Chondrocyte (in vitro differentiated cells): ENCODE measurements around the gene ERCC2. TPM values are rescaled to one million over a fixed set of nuclear protein-coding genes. Genes with fewer than 3 reads are reported as not detected.

Experiments
- DNase-seq: peaks from one replicate; pipeline ENCODE4 v3.0.0; 2021; ENCODE audit warnings: mixed read lengths, low spot score
- H3K27ac Mint-ChIP-seq: one replicate; pipeline ENCODE4 v1.8.0; 2021; ENCODE audit warnings: mild to moderate bottlenecking, moderate library complexity, mixed read lengths; ENCODE audit not compliant: unreplicated experiment
- H3K27me3 Mint-ChIP-seq: 2 replicates; pipeline ENCODE4 v1.8.0; 2021; ENCODE audit warnings: low read depth, mixed read lengths
- H3K36me3 Mint-ChIP-seq: 2 replicates; pipeline ENCODE4 v1.8.0; 2021; ENCODE audit warnings: low read depth, mixed read lengths
- H3K4me1 Mint-ChIP-seq: 2 replicates; pipeline ENCODE4 v1.8.0; 2021; ENCODE audit warnings: low read depth, mild to moderate bottlenecking, mixed read lengths
- H3K4me3 Mint-ChIP-seq: one replicate; pipeline ENCODE4 v1.8.0; 2021; ENCODE audit warnings: mild to moderate bottlenecking, moderate library complexity, mixed read lengths; ENCODE audit not compliant: unreplicated experiment
- H3K9me3 Mint-ChIP-seq: 2 replicates; pipeline ENCODE4 v1.8.0; 2021; ENCODE audit warnings: low read depth, mixed read lengths
- total RNA-seq: library from RNA; stranded (reverse); gene quantifications from 3 replicates; pipeline ENCODE4 v1.2.1, GENCODE V29; 2021
- TF ChIP-seq, protein P1 (sequence below): fragments of 200-600 bp; sonication (generic); IDR thresholded peaks from 2 replicates; pipeline ENCODE4 v1.5.0; 2021; ENCODE audit warnings: antibody characterized with exemption, mild to moderate bottlenecking, moderate library complexity

ERCC2 gene
- total RNA-seq, 1 donor from 2014 or later: 29.6 TPM

DNA sequence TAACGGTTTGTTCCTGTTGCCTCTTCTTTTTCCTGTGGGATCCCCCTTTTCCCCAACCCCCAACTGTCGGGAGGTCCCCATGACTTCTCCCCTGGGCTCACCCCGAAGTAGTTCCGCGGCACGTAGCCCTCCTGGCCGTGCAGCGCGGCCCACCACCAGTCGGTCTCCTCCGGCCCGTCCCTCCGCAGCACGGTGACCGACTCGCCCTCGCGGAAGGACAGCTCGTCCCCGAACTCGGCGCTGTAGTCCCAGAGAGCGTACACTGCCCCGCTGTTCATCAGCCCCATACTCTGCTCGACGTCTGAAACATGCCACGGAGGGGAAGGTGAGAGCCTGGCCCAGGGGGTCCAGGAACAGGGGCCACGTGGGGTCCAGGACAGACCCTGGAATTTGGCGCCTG is 12.1 kb upstream of the ERCC2 start:
- peak overlapping the region; percentile 17 for H3K27ac Mint-ChIP-seq
- no peak for DNase-seq
- H3K27me3 Mint-ChIP-seq: no peaks in the 10 kb centered on the region
- TF ChIP-seq, protein P1, sequence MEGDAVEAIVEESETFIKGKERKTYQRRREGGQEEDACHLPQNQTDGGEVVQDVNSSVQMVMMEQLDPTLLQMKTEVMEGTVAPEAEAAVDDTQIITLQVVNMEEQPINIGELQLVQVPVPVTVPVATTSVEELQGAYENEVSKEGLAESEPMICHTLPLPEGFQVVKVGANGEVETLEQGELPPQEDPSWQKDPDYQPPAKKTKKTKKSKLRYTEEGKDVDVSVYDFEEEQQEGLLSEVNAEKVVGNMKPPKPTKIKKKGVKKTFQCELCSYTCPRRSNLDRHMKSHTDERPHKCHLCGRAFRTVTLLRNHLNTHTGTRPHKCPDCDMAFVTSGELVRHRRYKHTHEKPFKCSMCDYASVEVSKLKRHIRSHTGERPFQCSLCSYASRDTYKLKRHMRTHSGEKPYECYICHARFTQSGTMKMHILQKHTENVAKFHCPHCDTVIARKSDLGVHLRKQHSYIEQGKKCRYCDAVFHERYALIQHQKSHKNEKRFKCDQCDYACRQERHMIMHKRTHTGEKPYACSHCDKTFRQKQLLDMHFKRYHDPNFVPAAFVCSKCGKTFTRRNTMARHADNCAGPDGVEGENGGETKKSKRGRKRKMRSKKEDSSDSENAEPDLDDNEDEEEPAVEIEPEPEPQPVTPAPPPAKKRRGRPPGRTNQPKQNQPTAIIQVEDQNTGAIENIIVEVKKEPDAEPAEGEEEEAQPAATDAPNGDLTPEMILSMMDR: no peak
- no peaks in the 10 kb centered on the region for H3K9me3 Mint-ChIP-seq
- peaks cover 8% of the 10 kb centered on the region for H3K36me3 Mint-ChIP-seq
- H3K4me1 Mint-ChIP-seq: peaks cover 8% of the 10 kb centered on the region
- H3K4me3 Mint-ChIP-seq: no peak overlapping the region

DNA sequence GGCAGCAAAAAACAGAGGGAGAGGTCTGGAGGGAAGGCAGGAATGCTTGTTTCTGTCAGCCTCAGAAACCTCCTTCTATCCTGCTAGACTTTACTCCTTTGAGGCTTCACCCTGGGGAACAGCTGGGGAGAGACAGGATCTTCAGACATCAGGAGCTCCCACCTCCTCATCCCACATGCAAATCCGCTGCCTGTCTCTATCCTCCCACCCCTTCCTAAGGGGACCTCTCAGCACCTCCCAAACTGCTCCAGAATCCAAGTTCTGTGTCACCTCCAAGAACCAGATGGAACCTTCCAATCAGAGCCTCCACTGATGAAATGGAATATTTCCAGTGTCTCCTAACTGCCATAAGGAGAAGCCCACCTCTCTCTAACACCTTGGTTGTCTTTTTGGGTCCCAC is 9.7 kb upstream of the ERCC2 start:
- TF ChIP-seq, protein P1: no peak
- Mint-ChIP-seq H3K27me3 (no peaks in the 10 kb centered on the region), H3K9me3 (no peaks in the 10 kb centered on the region), H3K36me3 (peaks cover 8% of the 10 kb centered on the region), H3K4me1 (peaks cover 22% of the 10 kb centered on the region), H3K4me3 (no peak overlapping the region), H3K27ac (peak overlapping the region; percentile 42)
- no peak for DNase-seq

DNA sequence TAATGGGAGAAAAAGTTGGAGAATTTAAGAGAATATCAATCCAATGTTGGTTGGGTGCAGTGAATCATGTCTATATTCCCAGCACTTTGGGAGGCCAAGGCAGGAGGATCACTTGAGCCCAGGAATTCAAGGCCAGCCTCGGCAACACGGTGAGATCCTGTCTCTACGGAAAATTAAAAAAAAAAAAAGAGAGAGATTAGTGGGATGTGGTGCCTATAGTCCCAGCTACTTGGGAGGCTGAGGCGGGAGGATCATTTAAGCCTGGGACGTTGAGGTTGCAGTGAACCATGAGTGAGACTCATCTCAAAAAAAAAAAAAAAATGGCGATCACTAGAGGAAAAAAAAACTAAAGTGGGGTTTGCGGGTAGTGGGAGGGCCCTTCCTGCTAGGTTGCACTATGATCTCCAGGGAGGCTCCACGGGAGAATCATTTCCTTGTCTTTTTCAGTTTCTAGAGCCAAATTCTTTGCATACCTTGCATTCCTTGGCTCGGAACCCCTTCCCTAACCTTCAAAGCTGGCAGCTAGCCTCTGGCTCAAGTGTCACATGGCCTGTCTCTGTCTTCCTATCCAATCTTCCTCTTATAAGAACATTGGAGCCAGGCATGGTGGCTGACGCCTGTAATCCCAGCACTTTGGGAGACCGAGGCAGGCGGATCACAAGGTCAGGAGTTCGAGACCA is 5.8 kb upstream of the ERCC2 start:
- no peak overlapping the region for H3K4me3 Mint-ChIP-seq
- peak overlapping the region; percentile 86 for H3K27ac Mint-ChIP-seq
- no peak for DNase-seq
- H3K27me3 Mint-ChIP-seq: no peaks in the 10 kb centered on the region
- no peaks in the 10 kb centered on the region for H3K9me3 Mint-ChIP-seq
- peaks cover 1% of the 10 kb centered on the region for H3K36me3 Mint-ChIP-seq
- H3K4me1 Mint-ChIP-seq: peaks cover 29% of the 10 kb centered on the region
- TF ChIP-seq, protein P1: no peak

DNA sequence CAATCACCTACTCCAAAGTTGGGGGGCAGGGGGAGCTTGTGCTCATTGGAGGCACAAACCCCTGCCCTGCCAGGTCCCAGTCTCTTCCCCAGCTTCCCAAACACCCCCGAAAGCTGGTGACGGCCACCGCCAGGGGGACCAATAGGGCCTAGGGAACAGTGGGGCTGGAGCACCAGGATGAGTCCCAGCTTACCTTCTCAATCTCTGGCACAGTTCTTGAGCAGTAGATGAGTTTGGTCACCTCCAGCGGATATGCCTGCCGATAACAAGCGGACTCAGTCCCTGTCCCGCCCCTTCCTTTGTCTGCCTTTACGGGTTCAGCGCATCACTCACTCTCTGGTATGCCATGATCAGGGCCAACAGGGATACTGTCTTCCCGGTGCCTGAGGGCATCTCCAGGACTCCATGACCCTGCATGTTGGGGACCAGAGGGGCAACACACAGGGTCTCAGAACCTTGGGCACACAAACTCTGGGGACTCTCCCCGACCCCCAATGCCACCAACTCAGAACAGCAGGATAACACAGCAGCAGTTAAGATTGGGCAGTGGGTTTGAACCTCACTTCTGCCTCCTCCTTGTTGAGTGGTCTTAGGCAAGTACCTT is 1.5 kb downstream of the ERCC2 start:
- Mint-ChIP-seq H3K4me3 (peak overlapping the region; percentile 51), H3K27ac (peak overlapping the region; percentile 41), H3K4me1 (peaks cover 15% of the 10 kb centered on the region), H3K27me3 (no peaks in the 10 kb centered on the region), H3K9me3 (no peaks in the 10 kb centered on the region), H3K36me3 (no peaks in the 10 kb centered on the region)
- TF ChIP-seq, protein P1: no peak
- DNase-seq: no peak

DNA sequence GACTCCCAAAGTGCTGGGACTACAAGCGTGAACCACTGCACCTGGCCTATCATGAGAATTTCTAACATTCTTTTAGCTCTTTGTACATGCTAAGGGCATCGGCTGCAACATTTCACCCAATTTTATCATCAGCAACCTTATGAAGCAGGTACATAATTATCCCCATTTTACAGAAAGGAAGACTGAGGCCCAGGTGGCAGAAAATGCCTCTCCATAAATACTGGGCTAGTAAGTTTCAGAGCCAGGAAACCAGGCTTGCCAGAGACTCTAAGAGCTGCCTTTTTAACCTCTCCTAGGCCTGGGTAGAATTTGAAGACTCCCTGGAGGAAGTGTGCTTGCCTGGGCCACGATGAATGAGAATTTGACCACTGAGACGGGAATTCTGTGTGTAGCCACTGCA is 2.2 kb downstream of the ERCC2 start:
- DNase-seq: no peak
- TF ChIP-seq, protein P1: no peak
- Mint-ChIP-seq H3K4me3 (no peak overlapping the region), H3K27me3 (no peaks in the 10 kb centered on the region), H3K4me1 (peaks cover 15% of the 10 kb centered on the region), H3K27ac (no peak overlapping the region), H3K9me3 (no peaks in the 10 kb centered on the region), H3K36me3 (no peaks in the 10 kb centered on the region)
